Measurements from ENCODE around the gene PPP1R12B.
A peak's percentile ranks its signal among the peaks of the same experiment; 100 is the strongest.
"Not testable (repeated sequence)": the region's sequence is repeated elsewhere in the genome, so short reads cannot be mapped to it uniquely, and the experiment has no call there.

The PPP1R12B gene

DNA sequence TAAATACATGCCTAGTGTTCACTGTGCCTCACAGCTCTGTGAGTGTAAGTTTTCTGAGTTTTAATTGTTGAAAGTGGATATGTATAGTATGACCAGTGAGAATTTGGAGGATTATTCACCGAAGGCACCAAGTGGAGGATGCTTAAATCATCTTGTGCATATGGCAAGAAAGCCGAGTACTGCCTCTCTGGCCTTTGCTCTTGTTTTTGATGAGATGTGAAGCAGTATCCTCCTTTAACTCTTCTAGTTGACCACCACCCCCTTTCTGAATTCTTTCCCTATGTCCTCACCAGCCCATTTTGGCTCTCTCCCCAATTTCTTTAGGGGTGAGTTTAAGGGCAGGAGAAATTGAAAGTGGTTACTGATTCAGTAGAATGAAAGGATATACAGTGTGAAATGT is 231.3 kb downstream of the PPP1R12B start:
- H3K9me3 ChIP-seq (ENCODE audit: insufficient read depth, low read depth, low read length), result no peaks in the 10 kb centered on the region
- peaks cover 48% of the 10 kb centered on the region for H3K4me1 ChIP-seq (ENCODE audit: insufficient read depth, low read length)
- H3K9ac ChIP-seq (ENCODE audit: low read depth, low read length), result no peak overlapping the region
- no peak overlapping the region for H3K4me3 ChIP-seq (ENCODE audit: low read length)
- H3K36me3 ChIP-seq (ENCODE audit: insufficient read depth, low read length), result peaks cover 3% of the 10 kb centered on the region; the same call in 1 of the 2 replicates
- no peaks in the 10 kb centered on the region for H3K27me3 ChIP-seq (ENCODE audit: insufficient read depth, low read length)
- 86% methylated on average over 2 of the region's 2 CpGs for WGBS
- no peak overlapping the region for H3K27ac ChIP-seq (ENCODE audit: low read depth, low read length)

DNA sequence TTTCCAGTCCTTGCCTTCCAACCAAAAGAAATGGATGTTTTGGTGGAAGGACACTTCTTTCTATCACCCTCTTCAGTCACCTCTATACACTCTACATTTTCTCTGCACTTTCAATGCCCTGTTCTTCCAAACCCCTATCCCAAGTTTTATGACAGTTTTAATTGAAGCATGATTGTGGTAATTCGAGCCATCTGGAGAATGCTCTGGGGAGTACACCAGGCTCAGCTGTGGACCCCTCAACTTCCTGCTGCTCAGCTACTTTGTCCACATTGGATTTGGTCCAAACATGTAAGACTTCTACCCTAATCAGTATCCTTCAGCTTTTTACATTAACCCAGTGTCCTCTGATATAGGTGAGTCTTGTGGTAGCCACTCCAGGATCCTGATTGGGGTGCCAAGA is 232.1 kb downstream of the PPP1R12B start:
- Histone ChIP-seq H3K27me3 (ENCODE audit: insufficient read depth, low read length) (no peaks in the 10 kb centered on the region), H3K36me3 (ENCODE audit: insufficient read depth, low read length) (peaks cover 3% of the 10 kb centered on the region; the same call in 1 of the 2 replicates), H3K9ac (ENCODE audit: low read depth, low read length) (no peak overlapping the region), H3K4me1 (ENCODE audit: insufficient read depth, low read length) (peaks cover 48% of the 10 kb centered on the region), H3K27ac (ENCODE audit: low read depth, low read length) (no peak overlapping the region), H3K4me3 (ENCODE audit: low read length) (no peak overlapping the region), H3K9me3 (ENCODE audit: insufficient read depth, low read depth, low read length) (no peaks in the 10 kb centered on the region)
- 95% methylated on average over 1 of the region's 1 CpG for WGBS

DNA sequence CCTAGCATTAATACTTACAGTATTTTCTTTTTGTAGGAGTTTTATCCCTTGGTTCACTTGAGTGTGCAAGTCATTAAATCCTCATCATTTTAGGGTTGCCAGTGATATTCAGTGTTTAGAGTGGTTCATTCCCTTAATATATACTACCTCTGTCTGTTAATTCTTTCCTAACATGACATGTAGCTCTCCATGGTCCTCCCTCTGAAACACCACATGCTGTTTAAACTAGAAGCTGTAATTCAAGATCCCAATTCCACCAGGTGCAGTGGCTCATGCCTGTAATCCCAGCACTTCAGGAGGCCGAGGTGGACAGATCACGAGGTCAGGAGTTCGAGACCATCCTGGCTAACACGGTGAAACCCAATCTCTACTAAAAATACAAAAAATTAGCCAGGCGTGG is 233.9 kb downstream of the PPP1R12B start:
- H3K27me3 ChIP-seq (ENCODE audit: insufficient read depth, low read length); H3K9me3 ChIP-seq (ENCODE audit: insufficient read depth, low read depth, low read length); H3K36me3 ChIP-seq (ENCODE audit: insufficient read depth, low read length); H3K4me3 ChIP-seq (ENCODE audit: low read length); H3K9ac ChIP-seq (ENCODE audit: low read depth, low read length); H3K27ac ChIP-seq (ENCODE audit: low read depth, low read length): not testable (repeated sequence)
- H3K4me1 ChIP-seq (ENCODE audit: insufficient read depth, low read length), result peaks cover 40% of the 10 kb centered on the region
- 92% methylated on average over 5 of the region's 5 CpGs for WGBS

DNA sequence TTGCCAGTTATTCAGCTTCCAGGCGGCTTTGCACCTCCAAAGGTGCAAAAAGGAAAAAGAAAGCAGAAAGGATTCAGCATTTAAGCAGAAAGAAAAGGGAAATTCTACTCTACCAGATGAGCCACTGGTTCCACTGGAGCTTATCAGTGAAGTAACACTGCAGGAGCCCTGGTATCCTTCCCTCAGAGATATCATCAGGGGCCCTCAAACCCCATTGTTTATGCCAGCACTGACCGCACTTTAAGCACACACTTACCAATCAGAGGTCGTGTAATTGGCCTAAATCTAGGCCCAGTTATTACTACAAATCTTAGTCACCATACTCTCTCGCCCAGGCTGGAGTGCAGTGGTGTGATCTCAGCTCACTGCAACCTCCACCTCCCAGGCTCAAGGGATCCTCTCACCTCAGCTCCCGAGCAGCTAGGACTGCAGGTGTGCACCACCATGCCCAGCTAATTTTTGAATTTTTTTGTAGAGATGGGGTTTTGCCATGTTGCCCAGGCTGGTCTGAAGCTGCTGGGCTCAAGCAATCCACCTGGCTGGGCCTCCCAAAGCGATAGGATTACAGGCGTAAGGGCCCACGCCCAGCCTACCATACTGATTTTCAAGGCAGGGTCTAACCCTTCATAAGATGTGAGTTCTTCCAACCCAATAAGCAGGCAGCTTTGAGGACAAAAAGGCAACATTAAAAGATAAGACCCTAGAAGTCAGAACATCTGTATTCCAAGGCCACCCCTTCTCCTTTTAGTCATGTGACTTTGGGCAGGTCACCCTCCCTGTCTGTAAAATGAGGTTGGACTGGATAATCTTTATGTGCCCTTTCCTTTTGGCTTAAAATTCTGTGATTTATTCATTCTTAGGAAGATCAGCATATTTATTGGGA is 236.4 kb downstream of the PPP1R12B start:
- H3K4me3 ChIP-seq (ENCODE audit: low read length), result no peak overlapping the region
- H3K36me3 ChIP-seq (ENCODE audit: insufficient read depth, low read length), result peaks cover 3% of the 10 kb centered on the region; the same call in 1 of the 2 replicates
- no peaks in the 10 kb centered on the region for H3K27me3 ChIP-seq (ENCODE audit: insufficient read depth, low read length)
- H3K9ac ChIP-seq (ENCODE audit: low read depth, low read length), result no peak overlapping the region
- no peak overlapping the region for H3K27ac ChIP-seq (ENCODE audit: low read depth, low read length)
- H3K4me1 ChIP-seq (ENCODE audit: insufficient read depth, low read length), result peaks cover 26% of the 10 kb centered on the region; the same call in 1 of the 2 replicates
- no peaks in the 10 kb centered on the region for H3K9me3 ChIP-seq (ENCODE audit: insufficient read depth, low read depth, low read length)
- 92% methylated on average over 8 of the region's 8 CpGs for WGBS

DNA sequence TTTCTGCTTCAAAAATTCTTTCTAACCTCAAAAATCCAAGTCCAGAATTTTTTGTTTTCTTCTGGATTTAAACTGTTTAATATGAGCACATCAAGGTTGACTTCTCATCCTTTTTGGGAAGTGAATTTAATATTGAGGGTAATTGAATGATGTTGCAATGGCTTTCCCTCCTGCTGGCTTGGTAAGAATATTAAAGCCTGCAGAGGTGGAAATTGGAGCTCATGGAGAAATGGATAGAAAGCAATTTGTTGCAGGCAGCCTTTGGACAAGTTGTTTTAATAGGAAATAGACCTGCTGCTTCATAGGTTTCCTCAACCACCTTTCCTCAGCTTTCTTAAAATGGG is 237.1 kb downstream of the PPP1R12B start:
- Histone ChIP-seq H3K27me3 (ENCODE audit: insufficient read depth, low read length) (no peaks in the 10 kb centered on the region), H3K9me3 (ENCODE audit: insufficient read depth, low read depth, low read length) (no peaks in the 10 kb centered on the region), H3K9ac (ENCODE audit: low read depth, low read length) (no peak overlapping the region), H3K4me1 (ENCODE audit: insufficient read depth, low read length) (peaks cover 23% of the 10 kb centered on the region; the same call in 1 of the 2 replicates), H3K4me3 (ENCODE audit: low read length) (no peak overlapping the region), H3K27ac (ENCODE audit: low read depth, low read length) (no peak overlapping the region), H3K36me3 (ENCODE audit: insufficient read depth, low read length) (peaks cover 3% of the 10 kb centered on the region; the same call in 1 of the 2 replicates)

DNA sequence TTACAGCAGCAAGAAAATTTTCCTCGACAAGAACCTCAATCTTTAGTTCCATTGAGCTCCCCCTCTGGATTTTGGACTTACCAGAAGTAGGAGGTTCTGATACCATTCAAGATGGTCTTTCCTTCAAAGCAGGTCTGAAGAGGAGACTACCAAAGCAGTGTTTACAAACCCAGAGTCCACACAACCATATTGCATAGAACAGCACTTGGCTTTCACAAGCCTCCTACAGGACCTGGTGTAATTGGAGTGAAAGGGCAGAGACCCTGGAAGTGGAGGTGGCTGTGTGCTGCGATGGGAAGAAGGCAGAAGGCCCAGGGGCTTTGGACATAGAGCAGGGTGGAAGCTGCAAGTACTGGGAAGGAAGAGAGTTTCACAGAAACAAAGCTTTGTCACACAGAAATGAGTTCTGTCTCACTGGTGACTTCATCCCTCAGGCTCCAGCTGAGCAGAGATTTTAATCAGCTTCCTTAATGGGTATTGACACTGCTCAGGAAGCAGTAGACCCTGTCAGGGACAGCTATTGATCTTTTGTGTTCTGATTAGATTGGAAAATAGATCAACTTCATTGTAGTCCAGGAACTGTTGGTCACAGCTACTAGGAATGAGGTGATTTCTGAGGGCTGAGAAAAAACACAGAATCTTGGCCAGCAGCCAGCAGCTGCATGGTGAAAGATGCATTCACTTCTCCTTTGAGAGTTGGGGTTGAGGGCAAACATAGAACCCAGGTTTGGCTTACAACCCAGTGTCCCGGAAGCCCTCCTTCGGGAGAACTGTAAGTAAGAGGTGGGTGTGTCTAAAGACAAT is 237.7 kb downstream of the PPP1R12B start:
- Histone ChIP-seq H3K9ac (ENCODE audit: low read depth, low read length) (no peak overlapping the region), H3K9me3 (ENCODE audit: insufficient read depth, low read depth, low read length) (no peaks in the 10 kb centered on the region), H3K4me1 (ENCODE audit: insufficient read depth, low read length) (peaks cover 23% of the 10 kb centered on the region; the same call in 1 of the 2 replicates), H3K27me3 (ENCODE audit: insufficient read depth, low read length) (no peaks in the 10 kb centered on the region), H3K4me3 (ENCODE audit: low read length) (no peak overlapping the region), H3K27ac (ENCODE audit: low read depth, low read length) (peak overlapping the region; percentile 42; the same call in 1 of the 2 replicates), H3K36me3 (ENCODE audit: insufficient read depth, low read length) (no peaks in the 10 kb centered on the region)
- WGBS, result 87% methylated on average over 4 of the region's 4 CpGs

DNA sequence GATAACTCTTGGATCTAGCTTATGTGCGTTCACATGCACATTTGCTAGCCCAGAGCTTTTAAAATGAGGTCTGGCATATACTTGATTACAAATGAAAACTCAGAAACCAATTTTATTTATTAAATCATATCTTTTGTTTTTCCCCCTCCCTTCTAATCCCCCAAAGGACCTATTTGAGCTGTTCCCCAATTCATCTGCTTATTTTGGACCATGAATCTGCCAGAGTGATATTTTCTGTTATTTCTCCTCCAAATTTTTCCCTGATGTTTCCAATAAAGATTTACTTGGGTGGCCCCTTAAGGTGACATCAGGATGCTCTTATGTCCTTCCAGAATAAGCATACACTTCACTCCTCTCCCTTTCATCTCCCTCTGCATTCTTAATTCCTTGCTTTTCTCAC is 238.4 kb downstream of the PPP1R12B start:
- 94% methylated on average over 1 of the region's 1 CpG for WGBS
- no peak overlapping the region for H3K4me3 ChIP-seq (ENCODE audit: low read length)
- peaks cover 23% of the 10 kb centered on the region; the same call in 1 of the 2 replicates for H3K4me1 ChIP-seq (ENCODE audit: insufficient read depth, low read length)
- no peaks in the 10 kb centered on the region for H3K9me3 ChIP-seq (ENCODE audit: insufficient read depth, low read depth, low read length)
- no peaks in the 10 kb centered on the region for H3K36me3 ChIP-seq (ENCODE audit: insufficient read depth, low read length)
- no peak overlapping the region for H3K9ac ChIP-seq (ENCODE audit: low read depth, low read length)
- no peaks in the 10 kb centered on the region for H3K27me3 ChIP-seq (ENCODE audit: insufficient read depth, low read length)
- no peak overlapping the region for H3K27ac ChIP-seq (ENCODE audit: low read depth, low read length)

DNA sequence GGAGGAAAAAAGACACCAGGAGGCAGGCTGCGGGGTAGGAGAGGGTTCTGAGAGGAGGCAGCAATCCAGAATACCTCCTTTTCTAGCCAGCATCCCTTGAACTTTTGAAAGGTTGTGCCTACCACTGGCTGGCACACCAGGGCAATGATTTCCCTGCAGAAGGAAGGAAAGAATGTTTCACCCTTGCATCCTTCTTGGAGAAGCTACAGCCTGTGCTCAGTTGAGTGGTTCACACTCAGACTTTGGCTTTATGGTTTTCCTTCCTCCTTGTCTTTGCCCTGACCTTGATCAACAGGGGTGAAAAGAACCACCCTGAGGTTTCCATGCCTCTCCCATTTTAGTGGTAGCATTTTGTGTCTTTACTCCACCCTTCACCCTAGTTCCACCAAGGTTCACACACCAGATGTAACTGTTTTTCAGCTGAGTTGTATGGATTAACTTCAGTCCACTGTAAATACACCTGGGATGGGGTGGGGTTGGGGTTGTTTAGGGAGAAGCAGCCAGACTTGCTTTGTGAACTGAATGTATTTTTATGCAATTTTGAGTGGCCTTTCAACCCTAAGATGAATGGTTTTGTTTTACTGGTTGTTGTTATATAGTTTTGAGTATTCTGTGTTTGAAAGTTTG is 239.5 kb downstream of the PPP1R12B start:
- no peaks in the 10 kb centered on the region for H3K36me3 ChIP-seq (ENCODE audit: insufficient read depth, low read length)
- WGBS, result 0% methylated on average over 1 of the region's 1 CpG
- H3K27me3 ChIP-seq (ENCODE audit: insufficient read depth, low read length), result no peaks in the 10 kb centered on the region
- H3K9ac ChIP-seq (ENCODE audit: low read depth, low read length), result no peak overlapping the region
- no peak overlapping the region for H3K27ac ChIP-seq (ENCODE audit: low read depth, low read length)
- H3K4me1 ChIP-seq (ENCODE audit: insufficient read depth, low read length), result peaks cover 23% of the 10 kb centered on the region; the same call in 1 of the 2 replicates
- no peaks in the 10 kb centered on the region for H3K9me3 ChIP-seq (ENCODE audit: insufficient read depth, low read depth, low read length)
- H3K4me3 ChIP-seq (ENCODE audit: low read length), result no peak overlapping the region

DNA sequence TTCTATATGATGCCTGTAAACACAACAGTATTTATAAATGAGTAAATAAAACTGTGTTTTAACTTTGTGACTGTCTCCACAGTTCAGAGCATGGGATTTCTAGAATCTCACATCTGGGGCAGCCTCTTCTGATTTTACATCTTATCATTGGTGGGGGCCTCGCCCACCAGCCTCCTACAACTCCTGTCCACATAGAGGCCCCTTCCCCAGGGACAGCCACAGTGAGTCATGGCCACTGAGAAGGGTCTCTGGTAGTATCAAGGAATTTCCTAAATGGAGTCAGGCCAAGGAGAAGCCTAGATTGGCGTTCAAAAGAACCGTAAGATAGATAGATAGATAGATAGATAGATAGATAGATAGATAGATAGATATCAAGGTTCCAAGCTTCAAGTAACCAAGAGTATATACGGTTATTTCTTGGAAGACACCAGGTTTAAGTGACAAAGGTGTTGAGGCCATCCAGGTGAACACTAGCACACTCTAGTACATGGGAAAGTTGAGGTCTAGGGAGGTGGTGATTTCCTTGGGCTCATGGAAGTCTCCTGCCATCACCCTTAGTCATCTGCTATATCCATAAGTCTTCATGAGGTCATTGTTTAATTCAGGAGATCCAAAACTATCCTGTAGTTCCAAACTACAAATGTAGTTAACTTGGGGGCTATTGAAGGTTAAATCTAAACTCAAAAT is 240.1 kb downstream of the PPP1R12B start:
- 91% methylated on average over 4 of the region's 4 CpGs for WGBS
- Histone ChIP-seq H3K9ac (ENCODE audit: low read depth, low read length) (no peak overlapping the region), H3K36me3 (ENCODE audit: insufficient read depth, low read length) (no peaks in the 10 kb centered on the region), H3K9me3 (ENCODE audit: insufficient read depth, low read depth, low read length) (no peaks in the 10 kb centered on the region), H3K27ac (ENCODE audit: low read depth, low read length) (peak overlapping the region; percentile 27; the same call in 1 of the 2 replicates), H3K4me1 (ENCODE audit: insufficient read depth, low read length) (peaks cover 23% of the 10 kb centered on the region; the same call in 1 of the 2 replicates), H3K4me3 (ENCODE audit: low read length) (no peak overlapping the region), H3K27me3 (ENCODE audit: insufficient read depth, low read length) (no peaks in the 10 kb centered on the region)

DNA sequence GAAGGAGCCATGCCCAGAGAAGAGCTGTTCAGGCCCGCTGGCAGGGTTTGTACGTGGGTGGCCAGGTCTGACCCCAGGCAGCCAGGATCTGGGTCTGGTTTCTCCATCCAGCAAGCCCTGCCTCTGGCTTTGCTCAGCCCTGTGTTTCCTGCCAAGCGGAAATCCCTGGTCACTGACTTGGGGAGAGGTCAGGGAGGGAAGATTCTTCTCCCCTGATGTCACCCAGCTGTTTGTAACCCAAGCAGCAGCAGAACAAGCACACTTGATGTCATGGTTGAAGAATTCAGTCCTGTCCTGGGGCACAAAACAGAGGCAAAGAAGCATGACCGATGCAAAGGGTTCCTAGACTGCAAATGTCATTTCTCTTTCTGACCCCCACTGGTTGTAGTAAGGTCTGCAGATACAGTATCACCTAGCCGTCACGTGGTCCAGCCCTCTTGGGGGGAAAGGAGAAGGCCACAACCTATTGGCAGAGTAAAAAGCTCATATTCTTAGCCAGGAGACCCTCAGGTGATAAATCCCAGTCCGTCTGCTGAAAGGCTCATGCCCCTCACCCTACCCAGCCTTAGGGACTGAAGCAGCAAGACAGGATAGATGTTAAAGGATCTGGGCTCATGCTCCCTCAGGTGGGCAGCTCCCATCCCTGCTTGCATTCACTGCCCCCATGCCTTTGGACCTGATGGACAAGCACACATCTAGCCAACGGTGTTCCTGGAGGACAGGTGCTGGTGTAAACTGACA is 240.9 kb downstream of the PPP1R12B start:
- no peak overlapping the region for H3K4me3 ChIP-seq (ENCODE audit: low read length)
- H3K9me3 ChIP-seq (ENCODE audit: insufficient read depth, low read depth, low read length), result no peaks in the 10 kb centered on the region
- 0 out of 2 replicates have a peak overlapping the region, but pooled peaks have one; percentile 27 for H3K27ac ChIP-seq (ENCODE audit: low read depth, low read length)
- H3K36me3 ChIP-seq (ENCODE audit: insufficient read depth, low read length), result no peaks in the 10 kb centered on the region
- WGBS, result 60% methylated on average over 8 of the region's 8 CpGs
- no peak overlapping the region for H3K9ac ChIP-seq (ENCODE audit: low read depth, low read length)
- H3K27me3 ChIP-seq (ENCODE audit: insufficient read depth, low read length), result no peaks in the 10 kb centered on the region
- peaks cover 23% of the 10 kb centered on the region; the same call in 1 of the 2 replicates for H3K4me1 ChIP-seq (ENCODE audit: insufficient read depth, low read length)

Data from HUES64 (cell line).